ENCODE data around the gene ZNF423.

ZNF423 gene

GRCh38 chr16:49596068-49596467 lies 259.8 kb downstream of the ZNF423 start:
- no peaks in the 10 kb centered on the region for H3K9me3 ChIP-seq (ENCODE audit: control insufficient read depth, insufficient read depth, low read length)

DNA sequence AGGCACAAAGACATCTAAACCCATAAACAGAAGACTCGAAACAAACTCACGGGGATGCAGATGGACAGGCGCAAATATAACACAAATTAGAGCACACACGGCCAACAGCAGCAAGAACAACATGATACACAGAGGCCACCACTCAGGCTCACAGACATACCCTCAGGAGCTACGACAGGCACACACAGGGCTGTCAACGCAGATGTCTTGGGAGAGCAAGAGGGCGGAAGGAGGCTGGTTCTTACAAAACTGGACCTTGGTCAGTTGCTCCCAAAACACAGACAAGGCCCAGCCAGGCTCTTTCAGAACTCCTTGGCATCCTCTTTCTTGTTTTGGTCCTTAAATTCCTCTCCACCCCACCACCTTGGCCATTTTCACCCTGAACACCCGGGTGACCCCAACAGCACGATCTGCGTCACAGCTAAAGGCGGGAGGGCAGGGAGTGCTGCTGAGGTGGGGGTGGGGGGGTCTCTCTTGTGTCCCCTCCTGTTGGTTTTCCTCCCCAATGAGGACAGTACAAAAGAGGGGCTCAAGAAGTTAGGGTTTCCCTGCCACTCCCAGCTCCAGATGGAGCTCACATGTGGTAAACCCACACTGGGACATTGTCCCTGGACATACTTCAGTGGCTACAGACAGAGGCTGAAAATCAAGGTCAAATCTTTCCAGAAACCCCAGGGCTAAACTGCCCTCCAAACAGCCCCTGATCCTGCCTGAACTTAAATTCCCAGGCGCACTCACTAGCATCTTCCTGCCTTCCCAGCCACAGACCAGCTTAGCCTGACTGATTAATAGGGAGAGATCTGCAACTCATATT lies 261.0 kb downstream of the ZNF423 start:
- Histone ChIP-seq H3K27ac (ENCODE audit: low read depth, low read length) (no peak overlapping the region), H3K4me1 (ENCODE audit: control insufficient read depth, low read length) (no peaks in the 10 kb centered on the region)

More at GRCh38 chr16:49596068-49596467, 259.8 kb downstream of the ZNF423 start:
- Histone ChIP-seq H3K4me1 (ENCODE audit: control insufficient read depth, low read length) (no peaks in the 10 kb centered on the region), H3K36me3 (ENCODE audit: control insufficient read depth, low read length) (no peaks in the 10 kb centered on the region), H3K27ac (ENCODE audit: low read depth, low read length) (no peak overlapping the region), H3K79me2 (ENCODE audit: control insufficient read depth, low read length) (no peaks in the 10 kb centered on the region), H3F3A (ENCODE audit: control insufficient read depth, insufficient read depth) (no peaks in the 10 kb centered on the region), H3K4me3 (ENCODE audit: low read length) (no peak overlapping the region), H4K20me1 (ENCODE audit: control insufficient read depth, insufficient read depth, low read depth, low read length) (no peaks in the 10 kb centered on the region), H3K27me3 (ENCODE audit: control insufficient read depth, low read length) (peaks cover 13% of the 10 kb centered on the region), H3K9me2 (replicated peaks; ENCODE audit: control insufficient read depth, low read length) (no peaks in the 10 kb centered on the region), H3K4me2 (ENCODE audit: low read length) (no peak overlapping the region)
- TF ChIP-seq EZH2phosphoT487 (IDR thresholded peaks at IDR 0.05; ENCODE audit: borderline replicate concordance, low read length): no peak
- no peak for TF ChIP-seq CTCF (IDR thresholded peaks at IDR 0.05; ENCODE audit: low read depth, low read length, poor library complexity, severe bottlenecking)

DNA sequence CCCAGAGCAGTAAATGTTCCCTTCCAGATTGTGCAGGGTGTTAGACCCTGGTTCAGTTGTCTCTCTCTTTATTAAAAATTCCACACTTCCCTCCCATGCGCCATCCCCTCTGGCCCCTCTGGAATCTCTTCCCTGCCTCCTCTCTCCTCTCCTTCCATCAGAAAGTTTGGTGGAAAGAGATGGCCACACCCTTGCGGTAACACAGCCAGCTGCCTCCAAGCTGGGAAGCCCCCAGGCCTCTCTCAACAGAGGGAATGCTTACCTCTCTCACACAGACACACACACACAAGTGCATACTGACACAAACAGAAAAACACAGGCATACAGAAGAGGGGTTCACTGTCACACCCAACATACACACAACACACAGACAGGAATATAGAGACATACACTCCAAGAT lies 261.8 kb downstream of the ZNF423 start:
- Histone ChIP-seq H3K9me3 (ENCODE audit: control insufficient read depth, insufficient read depth, low read length) (no peaks in the 10 kb centered on the region), H3F3A (ENCODE audit: control insufficient read depth, insufficient read depth) (no peaks in the 10 kb centered on the region), H3K36me3 (ENCODE audit: control insufficient read depth, low read length) (no peaks in the 10 kb centered on the region), H3K4me1 (ENCODE audit: control insufficient read depth, low read length) (no peaks in the 10 kb centered on the region), H3K27me3 (ENCODE audit: control insufficient read depth, low read length) (peaks cover 13% of the 10 kb centered on the region), H4K20me1 (ENCODE audit: control insufficient read depth, insufficient read depth, low read depth, low read length) (no peaks in the 10 kb centered on the region), H3K4me3 (ENCODE audit: low read length) (no peak overlapping the region), H3K4me2 (ENCODE audit: low read length) (no peak overlapping the region), H3K9me2 (replicated peaks; ENCODE audit: control insufficient read depth, low read length) (no peaks in the 10 kb centered on the region), H3K79me2 (ENCODE audit: control insufficient read depth, low read length) (no peaks in the 10 kb centered on the region), H3K27ac (ENCODE audit: low read depth, low read length) (no peak overlapping the region)
- TF ChIP-seq EZH2phosphoT487 (IDR thresholded peaks at IDR 0.05; ENCODE audit: borderline replicate concordance, low read length): no peak
- TF ChIP-seq CTCF (IDR thresholded peaks at IDR 0.05; ENCODE audit: low read depth, low read length, poor library complexity, severe bottlenecking): no peak

More for the DNA sequence above, 261.0 kb downstream of the ZNF423 start:
- Histone ChIP-seq H3K9me2 (replicated peaks; ENCODE audit: control insufficient read depth, low read length) (no peaks in the 10 kb centered on the region), H3K4me3 (ENCODE audit: low read length) (no peak overlapping the region), H3K27me3 (ENCODE audit: control insufficient read depth, low read length) (peaks cover 13% of the 10 kb centered on the region), H3K36me3 (ENCODE audit: control insufficient read depth, low read length) (no peaks in the 10 kb centered on the region), H3K9me3 (ENCODE audit: control insufficient read depth, insufficient read depth, low read length) (no peaks in the 10 kb centered on the region), H3K4me2 (ENCODE audit: low read length) (no peak overlapping the region), H3F3A (ENCODE audit: control insufficient read depth, insufficient read depth) (no peaks in the 10 kb centered on the region), H4K20me1 (ENCODE audit: control insufficient read depth, insufficient read depth, low read depth, low read length) (no peaks in the 10 kb centered on the region), H3K79me2 (ENCODE audit: control insufficient read depth, low read length) (no peaks in the 10 kb centered on the region)
- TF ChIP-seq CTCF (IDR thresholded peaks at IDR 0.05; ENCODE audit: low read depth, low read length, poor library complexity, severe bottlenecking) (no peak), EZH2phosphoT487 (IDR thresholded peaks at IDR 0.05; ENCODE audit: borderline replicate concordance, low read length) (no peak)

Measured in DOHH2 (cell line).